ENCODE results near the gene IPO9.

- TF ChIP-seq CTCF (IDR thresholded peaks at IDR 0.05) (no peak), POLR2A (IDR thresholded peaks at IDR 0.05) (no peak)
Measured at GRCh38 chr1:201781437-201781836, 47.5 kb upstream of the IPO9 start.

All from esophagus squamous epithelium (tissue), 4 donors.